ENCODE results near the gene C15orf39.

- TF ChIP-seq CTCF (IDR thresholded peaks at IDR 0.05): no peak
- no peak for TF ChIP-seq POLR2A (IDR thresholded peaks at IDR 0.05)
These were observed 2.9 kb upstream of the C15orf39 start for GRCh38 chr15:75198560-75199356.
